Activated CD4-positive, alpha-beta T cell treated with anti-CD3 and anti-CD28 coated beads for 36 hours (primary cell): Measurements from ENCODE around the gene DSC2. TPM values are rescaled to one million over a fixed set of nuclear protein-coding genes. Genes with fewer than 3 reads are reported as not detected.

ENCODE experiments used
- ATAC-seq: fragments of 200-7000 bp; cut with Tn5 transposase; one replicate; pipeline ENCODE4 v1.10.0; 2021; ENCODE audit warnings: mild to moderate bottlenecking, moderate library complexity
- CTCF ChIA-PET: fragments of 350-600 bp; sonication (Branson Sonifier 250); formaldehyde crosslinking; loops from one replicate; lab custom pipeline; 2021; ENCODE audit warnings: antibody characterized with exemption; lab: Charles Lee
- POLR2A ChIA-PET: fragments of 350-600 bp; sonication (Branson Sonifier 250); formaldehyde crosslinking; loops from one replicate; lab custom pipeline; 2021; ENCODE audit warnings: antibody characterized with exemption, inconsistent platforms; lab: Charles Lee
- DNase-seq: peaks from one replicate; pipeline ENCODE4 v3.0.0-alpha.2; 2020
- H3K27ac Mint-ChIP-seq: one replicate; pipeline ENCODE4 v1.8.0; 2021; ENCODE audit warnings: mixed read lengths
- H3K27me3 Mint-ChIP-seq: one replicate; pipeline ENCODE4 v1.8.0; 2021; ENCODE audit warnings: mixed read lengths
- H3K36me3 Mint-ChIP-seq: one replicate; pipeline ENCODE4 v1.8.0; 2021; ENCODE audit warnings: low read depth, mixed read lengths
- H3K4me1 Mint-ChIP-seq: one replicate; pipeline ENCODE4 v1.8.0; 2021; ENCODE audit warnings: mixed read lengths
- H3K4me3 Mint-ChIP-seq: one replicate; pipeline ENCODE4 v1.8.0; 2021; ENCODE audit warnings: mild to moderate bottlenecking, moderate library complexity, mixed read lengths
- H3K9me3 Mint-ChIP-seq: one replicate; pipeline ENCODE4 v1.8.0; 2021; ENCODE audit warnings: low read depth, mixed read lengths
- intact Hi-C, 2 experiments: fragments of 100-400 bp; cut with DNase I in 1 of 2; cut with micrococcal nuclease in 1 of 2; formaldehyde crosslinking; loops; one replicate each; pipeline versions ENCODE4 v1.14.2 to v1.15.1; 2022 to 2024; cut with DNase I, micrococcal nuclease
- total RNA-seq, 2 experiments: library from RNA; stranded (reverse); gene quantifications; one replicate each; pipeline ENCODE4 v1.2.3, GENCODE V29; 2021

Gene DSC2
- total RNA-seq, 2 experiments from 2014 or later, result 0.05 TPM; not detected in 1

- ChIA-PET CTCF (no interaction called here), POLR2A (no interaction called here)
- Mint-ChIP-seq H3K27me3 (peaks cover 3% of the 10 kb centered on the region), H3K36me3 (no peaks in the 10 kb centered on the region), H3K9me3 (no peaks in the 10 kb centered on the region), H3K4me3 (no peak overlapping the region), H3K4me1 (peaks cover 9% of the 10 kb centered on the region), H3K27ac (no peak overlapping the region)
- intact Hi-C loops, result no loop called here
- no peak for DNase-seq
- ATAC-seq, result no peak
Measured at GRCh38 chr18:31058897-31059296, 43.3 kb downstream of the DSC2 start.

GRCh38 chr18:31057917-31058316, 44.3 kb downstream of the DSC2 start:
- no peaks in the 10 kb centered on the region for H3K36me3 Mint-ChIP-seq
- H3K4me1 Mint-ChIP-seq, result peaks cover 7% of the 10 kb centered on the region
- intact Hi-C loops, result no loop called here
- H3K27ac Mint-ChIP-seq, result no peak overlapping the region
- CTCF ChIA-PET, result no interaction called here
- POLR2A ChIA-PET, result no interaction called here
- DNase-seq (no peak), ATAC-seq (no peak)
- no peak overlapping the region for H3K4me3 Mint-ChIP-seq
- H3K9me3 Mint-ChIP-seq, result peaks cover 2% of the 10 kb centered on the region
- peaks cover 3% of the 10 kb centered on the region for H3K27me3 Mint-ChIP-seq

GRCh38 chr18:31057051-31057450, 45.2 kb downstream of the DSC2 start:
- Mint-ChIP-seq H3K27me3 (peaks cover 3% of the 10 kb centered on the region), H3K4me3 (no peak overlapping the region), H3K36me3 (no peaks in the 10 kb centered on the region), H3K9me3 (peaks cover 4% of the 10 kb centered on the region), H3K4me1 (peaks cover 2% of the 10 kb centered on the region), H3K27ac (no peak overlapping the region)
- DNase-seq (no peak), ATAC-seq (no peak)
- ChIA-PET CTCF (interaction anchor here (0.6 kb wide), 1 partner anchor 95 kb away, joined by 4 read pairs; no protein-coding TSS in a partner anchor), POLR2A (no interaction called here)
- intact Hi-C loops, result no loop called here

- Mint-ChIP-seq H3K9me3 (peaks cover 6% of the 10 kb centered on the region), H3K4me3 (no peak overlapping the region), H3K27ac (no peak overlapping the region), H3K36me3 (no peaks in the 10 kb centered on the region), H3K4me1 (no peaks in the 10 kb centered on the region), H3K27me3 (peaks cover 3% of the 10 kb centered on the region)
- intact Hi-C loops, result no loop called here
- DNase-seq (no peak), ATAC-seq (no peak)
- CTCF ChIA-PET, result no interaction called here
- POLR2A ChIA-PET, result no interaction called here
Measured at GRCh38 chr18:31056296-31056695, 45.9 kb downstream of the DSC2 start.

DNA sequence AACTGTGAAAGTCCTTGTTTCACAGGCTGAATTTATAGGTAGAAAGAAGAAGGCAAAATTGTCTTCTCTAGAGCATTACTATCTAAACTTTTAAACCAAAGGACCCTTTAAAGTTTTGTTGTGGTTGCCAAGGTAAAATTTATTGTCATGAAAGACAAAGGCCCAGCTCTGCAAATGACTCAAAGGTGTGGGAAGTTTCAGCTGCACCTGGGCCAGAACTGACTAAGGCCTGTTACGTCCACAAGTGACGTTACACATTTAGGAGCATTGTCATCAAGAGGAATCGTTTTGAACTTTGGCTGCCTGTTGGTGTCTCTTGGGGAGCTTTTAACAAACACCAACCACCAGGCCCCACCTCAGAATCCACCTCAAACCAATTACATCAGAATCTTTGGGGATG, 51.6 kb downstream of the DSC2 start:
- intact Hi-C loops, result no loop called here
- Mint-ChIP-seq H3K9me3 (peaks cover 8% of the 10 kb centered on the region), H3K4me1 (no peaks in the 10 kb centered on the region), H3K4me3 (no peak overlapping the region), H3K27me3 (peaks cover 7% of the 10 kb centered on the region), H3K27ac (no peak overlapping the region), H3K36me3 (no peaks in the 10 kb centered on the region)
- ChIA-PET CTCF (no interaction called here), POLR2A (no interaction called here)
- ATAC-seq (no peak), DNase-seq (no peak)

DNA sequence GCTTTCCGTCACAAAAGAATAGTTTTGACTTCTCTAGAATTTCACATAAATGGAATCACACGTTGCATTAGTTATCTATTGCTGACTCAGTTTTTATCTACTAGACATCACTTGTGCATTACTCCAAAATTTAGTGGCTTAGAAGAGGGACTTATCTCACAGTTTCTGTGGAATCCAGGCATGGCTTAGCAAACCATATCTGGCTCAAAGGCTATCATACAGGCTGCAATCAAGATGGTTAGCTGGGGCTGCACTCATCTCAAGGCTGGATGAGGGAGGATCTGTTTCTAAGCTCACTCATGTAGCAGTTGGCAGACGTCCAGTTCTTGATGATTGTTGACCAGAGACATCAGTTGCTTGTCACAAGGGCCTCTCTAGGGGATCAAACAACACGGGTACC, 53.0 kb downstream of the DSC2 start:
- ChIA-PET CTCF (no interaction called here), POLR2A (no interaction called here)
- no peaks in the 10 kb centered on the region for H3K36me3 Mint-ChIP-seq
- no peak overlapping the region for H3K4me3 Mint-ChIP-seq
- peaks cover 15% of the 10 kb centered on the region for H3K27me3 Mint-ChIP-seq
- DNase-seq, result no peak
- intact Hi-C loops, result no loop called here
- no peak overlapping the region for H3K27ac Mint-ChIP-seq
- no peaks in the 10 kb centered on the region for H3K4me1 Mint-ChIP-seq
- no peak for ATAC-seq
- H3K9me3 Mint-ChIP-seq, result peaks cover 10% of the 10 kb centered on the region

GRCh38 chr18:31048216-31048615, 54.0 kb downstream of the DSC2 start:
- H3K36me3 Mint-ChIP-seq, result no peaks in the 10 kb centered on the region
- H3K9me3 Mint-ChIP-seq, result peaks cover 10% of the 10 kb centered on the region
- no peak for DNase-seq
- no peaks in the 10 kb centered on the region for H3K4me1 Mint-ChIP-seq
- POLR2A ChIA-PET, result no interaction called here
- H3K4me3 Mint-ChIP-seq, result no peak overlapping the region
- ATAC-seq, result no peak
- H3K27me3 Mint-ChIP-seq, result peaks cover 25% of the 10 kb centered on the region
- H3K27ac Mint-ChIP-seq, result no peak overlapping the region
- CTCF ChIA-PET, result no interaction called here
- intact Hi-C loops, result no loop called here

- ChIA-PET CTCF (no interaction called here), POLR2A (no interaction called here)
- no peaks in the 10 kb centered on the region for H3K36me3 Mint-ChIP-seq
- no peak overlapping the region for H3K4me3 Mint-ChIP-seq
- peaks cover 6% of the 10 kb centered on the region for H3K9me3 Mint-ChIP-seq
- no peak for DNase-seq
- intact Hi-C loops, result no loop called here
- H3K4me1 Mint-ChIP-seq, result no peaks in the 10 kb centered on the region
- no peak for ATAC-seq
- no peak overlapping the region for H3K27ac Mint-ChIP-seq
- H3K27me3 Mint-ChIP-seq, result peaks cover 33% of the 10 kb centered on the region
Measured at GRCh38 chr18:31046916-31047315, 55.3 kb downstream of the DSC2 start.

DNA sequence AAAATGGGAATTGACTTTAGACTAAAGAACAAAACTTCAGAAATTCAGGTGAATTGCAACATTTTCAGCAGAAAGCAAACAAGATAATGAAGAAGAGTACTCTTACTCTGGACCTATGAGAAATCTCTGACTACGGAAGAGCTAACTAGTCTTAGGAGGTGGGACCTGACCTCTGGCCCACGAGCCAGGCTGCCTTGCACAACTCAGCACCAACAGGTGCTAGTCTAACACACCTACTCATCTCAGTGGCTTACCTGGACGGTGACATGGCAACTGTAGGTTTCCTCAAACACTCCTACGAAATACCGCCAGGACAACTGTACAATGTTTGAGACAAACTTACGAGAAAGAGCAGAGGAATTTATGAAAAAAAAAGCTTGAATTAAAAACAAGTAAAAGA, 56.6 kb downstream of the DSC2 start:
- Mint-ChIP-seq H3K27ac (no peak overlapping the region), H3K27me3 (peaks cover 45% of the 10 kb centered on the region), H3K9me3 (peaks cover 3% of the 10 kb centered on the region), H3K4me1 (peaks cover 5% of the 10 kb centered on the region), H3K36me3 (peaks cover 3% of the 10 kb centered on the region), H3K4me3 (no peak overlapping the region)
- no peak for ATAC-seq
- DNase-seq, result no peak
- intact Hi-C loops, result no loop called here
- CTCF ChIA-PET, result no interaction called here
- POLR2A ChIA-PET, result no interaction called here

DNA sequence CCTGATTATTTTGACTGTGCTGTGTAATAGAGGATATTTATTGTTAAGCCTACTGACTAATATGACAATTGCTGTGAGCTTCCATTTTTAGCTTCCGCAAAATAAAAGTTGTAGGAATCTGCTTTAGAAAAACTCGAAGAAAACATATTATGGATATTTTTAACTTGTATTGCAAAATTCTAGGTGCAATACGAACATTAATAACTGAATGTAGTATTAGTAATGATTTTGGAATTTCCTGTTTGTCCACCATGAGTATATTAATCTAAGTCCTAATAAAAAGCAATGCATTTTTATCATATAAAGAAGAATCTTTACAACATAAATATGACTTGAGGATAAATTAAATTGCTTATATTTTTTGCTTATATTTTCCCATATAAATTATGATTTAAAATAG, 57.3 kb downstream of the DSC2 start:
- CTCF ChIA-PET, result no interaction called here
- Mint-ChIP-seq H3K9me3 (peaks cover 3% of the 10 kb centered on the region), H3K27ac (no peak overlapping the region), H3K36me3 (peaks cover 3% of the 10 kb centered on the region), H3K4me1 (peaks cover 5% of the 10 kb centered on the region), H3K4me3 (no peak overlapping the region), H3K27me3 (peaks cover 50% of the 10 kb centered on the region)
- POLR2A ChIA-PET, result no interaction called here
- ATAC-seq, result no peak
- intact Hi-C loops, result no loop called here
- DNase-seq, result no peak

DNA sequence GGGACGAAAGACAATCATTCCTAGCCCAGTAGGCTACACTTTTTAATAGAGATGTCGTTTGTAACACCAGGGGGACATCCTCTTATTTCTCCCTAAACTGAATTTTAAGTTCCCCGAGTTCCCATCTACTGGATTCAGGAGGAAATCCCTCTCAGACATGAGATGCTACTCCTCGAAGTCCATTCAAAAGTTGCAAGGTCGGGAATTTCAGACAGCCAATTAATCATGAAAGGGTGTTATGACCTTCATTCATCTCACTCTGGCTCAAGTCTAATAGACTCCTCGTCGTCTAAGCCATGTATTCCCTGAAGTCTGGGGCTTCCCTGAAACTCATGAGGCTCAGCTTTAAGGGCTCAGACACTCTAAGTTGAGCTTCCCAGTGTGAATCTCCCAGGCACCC, 58.5 kb downstream of the DSC2 start:
- peaks cover 54% of the 10 kb centered on the region for H3K27me3 Mint-ChIP-seq
- no peak overlapping the region for H3K4me3 Mint-ChIP-seq
- intact Hi-C loops, result no loop called here

GRCh38 chr18:31042406-31043181, 59.6 kb downstream of the DSC2 start, which contains the start of gene DSC3:
Gene DSC3 (minus strand): TSS chr18:31042742. CDS start chr18:31042660, 82 bp downstream.
- POLR2A ChIA-PET, result no interaction called here
- DNase-seq, result peak; percentile 11
- Mint-ChIP-seq H3K27ac (no peak within 1 kb of the TSS), H3K4me1 (peaks cover 7% of the 10 kb centered on the region), H3K4me3 (peak within 1 kb of the TSS; percentile 49), H3K27me3 (peaks cover 54% of the 10 kb centered on the region), H3K36me3 (peaks cover 3% of the 10 kb centered on the region), H3K9me3 (peaks cover 3% of the 10 kb centered on the region)
- no peak for ATAC-seq
- intact Hi-C loops, result no loop called here
- CTCF ChIA-PET, result no interaction called here

More for the DNA sequence above, 58.5 kb downstream of the DSC2 start:
- Mint-ChIP-seq H3K27ac (no peak overlapping the region), H3K9me3 (peaks cover 3% of the 10 kb centered on the region), H3K36me3 (peaks cover 3% of the 10 kb centered on the region), H3K4me1 (peaks cover 7% of the 10 kb centered on the region)
- ATAC-seq (no peak), DNase-seq (no peak)
- CTCF ChIA-PET, result no interaction called here
- POLR2A ChIA-PET, result no interaction called here
